Mesendoderm (in vitro differentiated cells): ENCODE measurements around the gene TEKTIP1.

Experiments used
- DNase-seq: peaks from one replicate; pipeline ENCODE4 v3.0.0; 2013
- H2AK5ac ChIP-seq: 2 replicates; pipeline ENCODE4 v1.6.1; 2013; ENCODE audit warnings: low read length, inconsistent platforms
- H2BK120ac ChIP-seq: 2 replicates; pipeline ENCODE4 v1.6.1; 2013; ENCODE audit warnings: low read depth, mild to moderate bottlenecking, low read length, moderate library complexity, mixed read lengths
- H2BK15ac ChIP-seq: replicated peaks from 2 replicates; pipeline ENCODE4 v1.6.1; 2013; ENCODE audit warnings: low read depth, mild to moderate bottlenecking, moderate library complexity
- H2BK5ac ChIP-seq: 2 replicates; pipeline ENCODE4 v1.6.1; 2013; ENCODE audit warnings: low read length, inconsistent platforms
- H3K18ac ChIP-seq: 2 replicates; pipeline ENCODE4 v1.6.1; 2013; ENCODE audit warnings: mild to moderate bottlenecking, low read length, mixed read lengths
- H3K23ac ChIP-seq: one replicate; pipeline ENCODE4 v1.6.1; 2013; ENCODE audit warnings: low read length
- H3K27ac ChIP-seq: 2 replicates; pipeline ENCODE4 v1.5.1; 2013; ENCODE audit warnings: low read depth, mild to moderate bottlenecking, inconsistent platforms, low read length, moderate library complexity
- H3K27me3 ChIP-seq: 2 replicates; pipeline ENCODE4 v1.6.1; 2013; ENCODE audit warnings: low read length, control low read depth, mild to moderate bottlenecking, inconsistent platforms; ENCODE audit not compliant: insufficient read depth, poor library complexity
- H3K36me3 ChIP-seq: 2 replicates; pipeline ENCODE4 v1.6.1; 2013; ENCODE audit warnings: low read length, inconsistent platforms; ENCODE audit not compliant: control insufficient read depth, insufficient read depth
- H3K4ac ChIP-seq: one replicate; pipeline ENCODE4 v1.6.1; 2013; ENCODE audit warnings: low read depth, mild to moderate bottlenecking, low read length, moderate library complexity
- H3K4me1 ChIP-seq: 2 replicates; pipeline ENCODE4 v1.6.1; 2013; ENCODE audit warnings: low read depth, low read length, inconsistent platforms; ENCODE audit not compliant: control insufficient read depth
- H3K4me2 ChIP-seq: 2 replicates; pipeline ENCODE4 v1.6.1; 2013; ENCODE audit warnings: low read length
- H3K4me3 ChIP-seq: 2 replicates; pipeline ENCODE4 v1.5.1; 2013; ENCODE audit warnings: mild to moderate bottlenecking, low read length
- H3K56ac ChIP-seq: one replicate; pipeline ENCODE4 v1.6.1; 2013; ENCODE audit warnings: low read length
- H3K79me1 ChIP-seq: 2 replicates; pipeline ENCODE4 v1.6.1; 2013; ENCODE audit warnings: low read length, inconsistent platforms
- H3K79me2 ChIP-seq: 2 replicates; pipeline ENCODE4 v1.6.1; 2013; ENCODE audit warnings: mild to moderate bottlenecking, low read length; ENCODE audit not compliant: control insufficient read depth, insufficient read depth
- H3K9ac ChIP-seq: 2 replicates; pipeline ENCODE4 v1.6.1; 2013; ENCODE audit warnings: low read length, inconsistent platforms
- H4K5ac ChIP-seq: one replicate; pipeline ENCODE4 v1.6.1; 2013; ENCODE audit warnings: low read length
- H4K8ac ChIP-seq: one replicate; pipeline ENCODE4 v1.6.1; 2013; ENCODE audit warnings: low read depth, mild to moderate bottlenecking, control low read depth, low read length, moderate library complexity
- WGBS: extraction: QIAGEN DNeasy Blood & Tissue Kit; methylation state at CpG from one replicate; pipeline ENCODE4 v1.1.7; 2013; ENCODE audit warnings: low lambda C conversion rate, missing lambda C conversion rate; ENCODE audit not compliant: insufficient coverage; ENCODE audit errors: extremely low coverage; 5-methylcytosine and 5-hydroxymethylcytosine counted together

Gene TEKTIP1

GRCh38 chr19:3500429-3501101, 38.4 kb upstream of the TEKTIP1 start, which contains the start of gene DOHH:
TSS of gene DOHH (minus strand) at chr19:3500674. CDS start at chr19:3496814, 3,860 bp downstream.
- Histone ChIP-seq H3K9ac (peak within 1 kb of the TSS; percentile 93), H3K27ac (peak within 1 kb of the TSS; percentile 3), H2BK5ac (peak within 1 kb of the TSS; percentile 96), H2AK5ac (no peak within 1 kb of the TSS), H3K56ac (peak within 1 kb of the TSS; percentile 97), H3K27me3 (no peaks in the 10 kb centered on the region), H3K4me2 (peak within 1 kb of the TSS; percentile 93), H2BK120ac (no peak within 1 kb of the TSS), H3K36me3 (peaks cover 2% of the 10 kb centered on the region), H4K5ac (peak within 1 kb of the TSS; percentile 98), H3K79me2 (peaks cover 18% of the 10 kb centered on the region), H4K8ac (peak within 1 kb of the TSS; percentile 91), H3K79me1 (peaks cover 11% of the 10 kb centered on the region), H3K18ac (peak within 1 kb of the TSS; percentile 62), H3K4ac (peak within 1 kb of the TSS; percentile 66), H3K4me3 (peak within 1 kb of the TSS; percentile 61), H3K23ac (peak within 1 kb of the TSS; percentile 98), H3K4me1 (peaks cover 2% of the 10 kb centered on the region), H2BK15ac (no peak within 1 kb of the TSS)
- no CpG with 5 or more reads among the region's 52 CpGs for WGBS
- peak; percentile 99 for DNase-seq

DNA sequence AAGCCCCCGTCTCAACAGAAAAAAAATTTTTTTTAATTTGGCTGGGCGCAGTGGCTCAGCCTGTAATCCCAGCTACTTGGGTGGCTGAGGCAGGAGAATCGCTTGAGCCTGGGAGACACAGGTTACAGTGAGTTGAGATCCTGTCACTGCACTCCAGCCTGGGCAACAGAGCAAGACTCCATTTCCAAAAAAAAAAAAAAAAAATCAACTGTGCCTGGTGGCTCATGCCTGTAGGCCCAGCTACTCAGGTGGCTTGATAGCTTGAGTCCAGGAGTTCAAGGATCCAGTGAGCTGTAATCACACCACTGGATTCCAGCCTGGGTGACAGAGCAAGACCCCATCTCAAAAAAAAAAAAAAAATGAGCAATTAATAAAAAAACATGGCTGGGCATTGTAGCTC, 37.2 kb upstream of the TEKTIP1 start:
- Histone ChIP-seq H3K4ac (no peak overlapping the region), H3K27me3 (no peaks in the 10 kb centered on the region)
- no CpG with 5 or more reads among the region's 3 CpGs for WGBS

DNA sequence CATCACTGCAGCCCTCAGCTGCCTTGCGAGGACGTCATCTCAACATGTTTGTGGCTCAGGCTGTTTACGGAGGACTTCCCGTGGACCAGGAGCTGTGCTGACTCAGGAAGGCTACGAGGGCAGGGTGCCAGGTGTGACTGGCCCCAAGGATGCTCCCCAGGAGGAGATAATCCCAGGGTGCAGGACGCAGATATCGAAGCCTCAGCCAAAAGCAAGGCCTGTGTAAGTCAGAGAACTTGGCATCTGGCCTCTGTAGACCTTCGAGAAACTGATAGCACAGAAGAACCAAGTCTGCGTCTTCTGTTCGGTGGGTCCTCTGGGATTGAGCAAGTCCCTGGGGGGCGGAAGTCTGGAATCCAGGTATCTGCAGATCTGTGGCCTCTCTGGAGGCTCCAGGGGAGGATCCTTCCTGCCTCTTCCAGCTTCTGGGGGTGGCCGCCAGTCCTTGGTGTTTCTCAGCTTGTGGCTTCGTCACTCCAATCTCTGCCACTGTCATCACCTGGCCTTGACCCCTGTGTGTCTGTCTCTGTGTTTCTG, 35.9 kb upstream of the TEKTIP1 start:
- no peak for DNase-seq
- no CpG with 5 or more reads among the region's 13 CpGs for WGBS
- H3K4me3 ChIP-seq, result no peak overlapping the region

More for the DNA sequence above, 37.2 kb upstream of the TEKTIP1 start:
- H2BK5ac ChIP-seq, result no peak overlapping the region
- H3K18ac ChIP-seq, result no peak overlapping the region
- H3K79me2 ChIP-seq, result peaks cover 19% of the 10 kb centered on the region
- no peak overlapping the region for H3K27ac ChIP-seq
- H2AK5ac ChIP-seq, result no peak overlapping the region
- no peak overlapping the region for H2BK120ac ChIP-seq
- H2BK15ac ChIP-seq, result no peak overlapping the region
- H3K4me3 ChIP-seq, result no peak overlapping the region
- no peak overlapping the region for H3K4me2 ChIP-seq
- peaks cover 2% of the 10 kb centered on the region for H3K4me1 ChIP-seq
- no peak overlapping the region for H3K9ac ChIP-seq
- no peak overlapping the region for H4K5ac ChIP-seq
- H3K79me1 ChIP-seq, result peaks cover 11% of the 10 kb centered on the region
- no peak for DNase-seq
- H3K36me3 ChIP-seq, result no peaks in the 10 kb centered on the region
- no peak overlapping the region for H3K56ac ChIP-seq
- H3K23ac ChIP-seq, result no peak overlapping the region
- H4K8ac ChIP-seq, result no peak overlapping the region

GRCh38 chr19:3504735-3505134, 34.2 kb upstream of the TEKTIP1 start:
- no peak overlapping the region for H3K18ac ChIP-seq
- H3K56ac ChIP-seq, result peak overlapping the region; percentile 1
- DNase-seq, result peak; percentile 58
- WGBS, result no CpG with 5 or more reads among the region's 5 CpGs
- no peak overlapping the region for H3K9ac ChIP-seq
- H2BK120ac ChIP-seq, result no peak overlapping the region
- no peak overlapping the region for H3K4ac ChIP-seq
- H2BK5ac ChIP-seq, result no peak overlapping the region
- no peak overlapping the region for H3K4me2 ChIP-seq
- H4K5ac ChIP-seq, result no peak overlapping the region
- H3K79me1 ChIP-seq, result peaks cover 15% of the 10 kb centered on the region
- H2AK5ac ChIP-seq, result no peak overlapping the region
- H3K4me1 ChIP-seq, result peaks cover under 1% of the 10 kb centered on the region
- H3K27ac ChIP-seq, result no peak overlapping the region
- H3K27me3 ChIP-seq, result no peaks in the 10 kb centered on the region
- no peak overlapping the region for H4K8ac ChIP-seq
- H3K23ac ChIP-seq, result no peak overlapping the region
- H3K79me2 ChIP-seq, result peaks cover 28% of the 10 kb centered on the region
- no peak overlapping the region for H2BK15ac ChIP-seq
- H3K36me3 ChIP-seq, result no peaks in the 10 kb centered on the region
- H3K4me3 ChIP-seq, result no peak overlapping the region

More for the DNA sequence above, 35.9 kb upstream of the TEKTIP1 start:
- H3K4me2 ChIP-seq, result no peak overlapping the region
- no peak overlapping the region for H4K8ac ChIP-seq
- no peak overlapping the region for H3K9ac ChIP-seq
- peaks cover 23% of the 10 kb centered on the region for H3K79me2 ChIP-seq
- no peak overlapping the region for H3K4ac ChIP-seq
- no peak overlapping the region for H2BK15ac ChIP-seq
- no peak overlapping the region for H3K23ac ChIP-seq
- H3K36me3 ChIP-seq, result no peaks in the 10 kb centered on the region
- H3K27ac ChIP-seq, result no peak overlapping the region
- no peak overlapping the region for H2AK5ac ChIP-seq
- H3K79me1 ChIP-seq, result peaks cover 9% of the 10 kb centered on the region
- no peak overlapping the region for H3K18ac ChIP-seq
- no peaks in the 10 kb centered on the region for H3K27me3 ChIP-seq
- no peak overlapping the region for H4K5ac ChIP-seq
- no peak overlapping the region for H3K56ac ChIP-seq
- peaks cover 2% of the 10 kb centered on the region for H3K4me1 ChIP-seq
- no peak overlapping the region for H2BK5ac ChIP-seq
- no peak overlapping the region for H2BK120ac ChIP-seq

DNA sequence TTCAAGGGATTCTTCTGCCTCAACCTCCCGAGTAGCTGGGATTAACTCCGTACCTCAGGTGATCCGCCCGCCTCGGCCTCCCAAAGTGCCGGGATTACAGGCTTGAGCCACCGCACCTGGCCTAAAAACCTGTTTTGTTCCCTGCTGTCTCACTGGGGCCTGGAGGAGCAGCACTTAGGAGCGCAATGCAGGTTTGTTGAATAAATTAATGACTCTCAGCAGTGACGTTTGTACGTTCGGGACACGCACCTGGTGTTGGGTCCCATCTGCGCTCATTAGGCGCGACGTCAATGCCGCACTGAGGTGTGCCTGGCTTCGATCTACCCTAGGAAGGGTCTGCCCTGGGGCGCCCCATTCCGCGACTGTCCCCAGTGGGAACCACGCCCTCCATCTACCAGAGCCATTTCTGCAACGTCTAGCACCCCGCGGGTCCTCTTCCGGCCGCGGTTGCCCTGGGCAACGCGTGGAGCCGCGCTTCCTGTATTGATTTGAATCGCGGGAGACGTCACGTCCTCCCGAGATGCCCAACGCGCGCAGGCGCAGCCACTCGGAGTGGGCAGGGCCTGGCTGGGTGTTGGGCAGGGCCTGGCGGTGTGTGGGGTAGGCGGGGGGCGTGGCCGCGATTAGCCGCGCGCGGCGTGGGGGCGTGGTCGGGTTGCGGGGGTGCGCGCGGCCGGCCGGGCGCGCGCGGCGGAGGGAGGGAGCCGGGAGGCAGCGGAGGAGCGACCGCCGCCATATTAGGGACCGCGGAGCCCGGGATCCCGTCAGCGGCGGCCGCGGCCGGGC, 33.2 kb upstream of the TEKTIP1 start, which contains the start of gene FZR1:
TSS of gene FZR1 (plus strand) at position 714 of the 786 bp plus-strand sequence. CDS start 16,679 bp downstream, outside the sequence.
- peak within 1 kb of the TSS; percentile 87 for H2BK5ac ChIP-seq
- no peaks in the 10 kb centered on the region for H3K36me3 ChIP-seq
- H3K18ac ChIP-seq, result peak within 1 kb of the TSS; percentile 92
- no peak within 1 kb of the TSS for H4K8ac ChIP-seq
- WGBS, result no CpG with 5 or more reads among the region's 79 CpGs
- peak within 1 kb of the TSS; percentile 79 for H3K4me3 ChIP-seq
- H3K27ac ChIP-seq, result peak within 1 kb of the TSS; percentile 60
- H3K23ac ChIP-seq, result peak within 1 kb of the TSS; percentile 48
- peak within 1 kb of the TSS; percentile 97 for H3K56ac ChIP-seq
- peak within 1 kb of the TSS; percentile 51 for H2BK120ac ChIP-seq
- H4K5ac ChIP-seq, result no peak within 1 kb of the TSS
- H3K79me2 ChIP-seq, result peaks cover 28% of the 10 kb centered on the region
- no peak within 1 kb of the TSS for H2BK15ac ChIP-seq
- H3K4ac ChIP-seq, result peak within 1 kb of the TSS; percentile 66
- H3K27me3 ChIP-seq, result no peaks in the 10 kb centered on the region
- no peaks in the 10 kb centered on the region for H3K4me1 ChIP-seq
- H2AK5ac ChIP-seq, result no peak within 1 kb of the TSS
- H3K4me2 ChIP-seq, result peak within 1 kb of the TSS; percentile 100
- DNase-seq, result peak; percentile 99
- H3K9ac ChIP-seq, result peak within 1 kb of the TSS; percentile 83
- H3K79me1 ChIP-seq, result peaks cover 17% of the 10 kb centered on the region
